Bronchial epithelial cell (primary cell): ENCODE data around the gene MYCT1. TPM values are rescaled to one million over a fixed set of nuclear protein-coding genes. Genes with fewer than 3 reads are reported as not detected.
A peak's percentile ranks its signal among the peaks of the same experiment; 100 is the strongest.

ENCODE experiments used
- DNase-seq: peaks from one replicate; pipeline ENCODE4 v3.0.0-alpha.2; 2010; ENCODE audit warnings: low read depth
- FAIRE-seq: peaks from 2 replicates; lab custom pipeline; 2011; peaks lifted over from hg19 to GRCh38; lab: Jason Lieb, UNC
- H3K27me3 ChIP-seq: 2 replicates; pipeline ENCODE4 v1.5.1; 2011; ENCODE audit warnings: low read length; ENCODE audit not compliant: control insufficient read depth, insufficient read depth
- H3K36me3 ChIP-seq: 2 replicates; pipeline ENCODE4 v1.5.1; 2011; ENCODE audit warnings: low read length; ENCODE audit not compliant: control insufficient read depth, insufficient read depth
- H3K4me3 ChIP-seq: 2 replicates; pipeline ENCODE4 v1.5.1; 2011; ENCODE audit warnings: mild to moderate bottlenecking, low read depth, low read length, control low read depth
- CTCF ChIP-seq: IDR thresholded peaks from 2 replicates; pipeline ENCODE4 v1.5.1; 2011; ENCODE audit warnings: mild to moderate bottlenecking, moderate library complexity, low read length, control low read depth, inconsistent platforms; ENCODE audit not compliant: insufficient read depth, severe bottlenecking
- total RNA-seq: library from RNA; depleted of rRNA; stranded (reverse); fragments of >200 nt; gene quantifications from 2 replicates; pipeline ENCODE4 v1.2.1, GENCODE V29; 2014

MYCT1 gene
- 0.13 and 0.53 TPM in 2 replicates for total RNA-seq

GRCh38 chr6:152697634-152698033 is at the start of gene MYCT1:
Gene MYCT1, plus strand, starts transcription at chr6:152697897. Its CDS starts 6 bp downstream, at chr6:152697903.
- no peaks in the 10 kb centered on the region for H3K36me3 ChIP-seq
- no peak for TF ChIP-seq CTCF
- FAIRE-seq, result no peak
- no peaks in the 10 kb centered on the region for H3K27me3 ChIP-seq
- no peak for DNase-seq
- no peak within 1 kb of the TSS for H3K4me3 ChIP-seq

- no peak for FAIRE-seq
Observed at GRCh38 chr6:152648105-152648504, 49.6 kb upstream of the MYCT1 start.

GRCh38 chr6:152651986-152652385 is 45.7 kb upstream of the MYCT1 start:
- TF ChIP-seq CTCF, result no peak
- Histone ChIP-seq H3K27me3 (no peaks in the 10 kb centered on the region), H3K36me3 (no peaks in the 10 kb centered on the region), H3K4me3 (no peak overlapping the region)
- DNase-seq, result peak; percentile 48
- FAIRE-seq, result no peak

More at GRCh38 chr6:152648105-152648504, 49.6 kb upstream of the MYCT1 start:
- Histone ChIP-seq H3K36me3 (no peaks in the 10 kb centered on the region), H3K27me3 (no peaks in the 10 kb centered on the region), H3K4me3 (no peak overlapping the region)
- no peak for DNase-seq
- TF ChIP-seq CTCF, result no peak

GRCh38 chr6:152661776-152662175 is 35.9 kb upstream of the MYCT1 start:
- Histone ChIP-seq H3K36me3 (no peaks in the 10 kb centered on the region), H3K27me3 (peaks cover 1% of the 10 kb centered on the region), H3K4me3 (no peak overlapping the region)
- DNase-seq (no peak), FAIRE-seq (no peak)
- no peak for TF ChIP-seq CTCF

GRCh38 chr6:152669895-152670294 is 27.8 kb upstream of the MYCT1 start:
- Histone ChIP-seq H3K27me3 (no peaks in the 10 kb centered on the region), H3K4me3 (no peak overlapping the region), H3K36me3 (no peaks in the 10 kb centered on the region)
- DNase-seq (peak; percentile 57), FAIRE-seq (no peak)
- TF ChIP-seq CTCF, result peak; percentile 32

GRCh38 chr6:152671171-152671570 is 26.5 kb upstream of the MYCT1 start:
- TF ChIP-seq CTCF, result no peak
- no peak overlapping the region for H3K4me3 ChIP-seq
- FAIRE-seq (no peak), DNase-seq (no peak)
- no peaks in the 10 kb centered on the region for H3K36me3 ChIP-seq
- H3K27me3 ChIP-seq, result no peaks in the 10 kb centered on the region
